Chondrocyte (in vitro differentiated cells): Measurements from ENCODE around the gene DOK1. TPM values are rescaled to one million over a fixed set of nuclear protein-coding genes. Genes with fewer than 3 reads are reported as not detected.
A peak's percentile ranks its signal among the peaks of the same experiment; 100 is the strongest.

Experiments used
- DNase-seq: peaks from one replicate; pipeline ENCODE4 v3.0.0; 2021; ENCODE audit warnings: mixed read lengths, low spot score
- H3K27ac Mint-ChIP-seq: one replicate; pipeline ENCODE4 v1.8.0; 2021; ENCODE audit warnings: mild to moderate bottlenecking, moderate library complexity, mixed read lengths; ENCODE audit not compliant: unreplicated experiment
- H3K27me3 Mint-ChIP-seq: 2 replicates; pipeline ENCODE4 v1.8.0; 2021; ENCODE audit warnings: low read depth, mixed read lengths
- H3K36me3 Mint-ChIP-seq: 2 replicates; pipeline ENCODE4 v1.8.0; 2021; ENCODE audit warnings: low read depth, mixed read lengths
- H3K4me1 Mint-ChIP-seq: 2 replicates; pipeline ENCODE4 v1.8.0; 2021; ENCODE audit warnings: low read depth, mild to moderate bottlenecking, mixed read lengths
- H3K4me3 Mint-ChIP-seq: one replicate; pipeline ENCODE4 v1.8.0; 2021; ENCODE audit warnings: mild to moderate bottlenecking, moderate library complexity, mixed read lengths; ENCODE audit not compliant: unreplicated experiment
- H3K9me3 Mint-ChIP-seq: 2 replicates; pipeline ENCODE4 v1.8.0; 2021; ENCODE audit warnings: low read depth, mixed read lengths
- CTCF ChIP-seq: fragments of 200-600 bp; sonication (generic); IDR thresholded peaks from 2 replicates; pipeline ENCODE4 v1.5.0; 2021; ENCODE audit warnings: antibody characterized with exemption, mild to moderate bottlenecking, moderate library complexity
- total RNA-seq: library from RNA; stranded (reverse); gene quantifications from 3 replicates; pipeline ENCODE4 v1.2.1, GENCODE V29; 2021

The DOK1 gene
- total RNA-seq, 1 donor from 2014 or later = 46.0 TPM

GRCh38 chr2:74524005-74524404, 30.5 kb upstream of the DOK1 start:
- no peak overlapping the region for H3K27ac Mint-ChIP-seq
- H3K4me1 Mint-ChIP-seq = peaks cover 18% of the 10 kb centered on the region
- no peak overlapping the region for H3K4me3 Mint-ChIP-seq
- no peaks in the 10 kb centered on the region for H3K9me3 Mint-ChIP-seq
- TF ChIP-seq CTCF = no peak
- H3K36me3 Mint-ChIP-seq = peaks cover 18% of the 10 kb centered on the region
- peak; percentile 73 for DNase-seq
- H3K27me3 Mint-ChIP-seq = peaks cover 30% of the 10 kb centered on the region

GRCh38 chr2:74524955-74525716, 29.4 kb upstream of the DOK1 start:
- peaks cover 19% of the 10 kb centered on the region for H3K36me3 Mint-ChIP-seq
- peaks cover 19% of the 10 kb centered on the region for H3K4me1 Mint-ChIP-seq
- no peak overlapping the region for H3K27ac Mint-ChIP-seq
- H3K4me3 Mint-ChIP-seq = no peak overlapping the region
- H3K27me3 Mint-ChIP-seq = peaks cover 19% of the 10 kb centered on the region
- TF ChIP-seq CTCF = no peak
- H3K9me3 Mint-ChIP-seq = no peaks in the 10 kb centered on the region
- DNase-seq = peak; percentile 72

GRCh38 chr2:74525717-74526648, 28.5 kb upstream of the DOK1 start, which contains the start of gene DQX1:
DQX1 (minus strand) TSS chr2:74526231; CDS start chr2:74525729, 502 bp downstream.
- peaks cover 22% of the 10 kb centered on the region for H3K4me1 Mint-ChIP-seq
- no peak within 1 kb of the TSS for H3K4me3 Mint-ChIP-seq
- no peak within 1 kb of the TSS for H3K27ac Mint-ChIP-seq
- peak; percentile 27 for DNase-seq
- H3K27me3 Mint-ChIP-seq = peaks cover 12% of the 10 kb centered on the region
- TF ChIP-seq CTCF = no peak
- no peaks in the 10 kb centered on the region for H3K9me3 Mint-ChIP-seq
- peaks cover 19% of the 10 kb centered on the region for H3K36me3 Mint-ChIP-seq

GRCh38 chr2:74526649-74527230, 27.8 kb upstream of the DOK1 start:
- Mint-ChIP-seq H3K36me3 (peaks cover 19% of the 10 kb centered on the region), H3K4me3 (no peak overlapping the region), H3K27ac (no peak overlapping the region), H3K27me3 (peaks cover 8% of the 10 kb centered on the region), H3K4me1 (peaks cover 30% of the 10 kb centered on the region), H3K9me3 (no peaks in the 10 kb centered on the region)
- DNase-seq = peak; percentile 50
- TF ChIP-seq CTCF = no peak

GRCh38 chr2:74527741-74528140, 26.8 kb upstream of the DOK1 start:
- Mint-ChIP-seq H3K27me3 (peaks cover 2% of the 10 kb centered on the region), H3K4me3 (peak overlapping the region; percentile 98), H3K36me3 (peaks cover 20% of the 10 kb centered on the region), H3K27ac (no peak overlapping the region), H3K9me3 (no peaks in the 10 kb centered on the region), H3K4me1 (peaks cover 39% of the 10 kb centered on the region)
- no peak for TF ChIP-seq CTCF
- peak; percentile 77 for DNase-seq
